Cardiac fibroblast (primary cell): ENCODE results near the gene LIMS1.

ENCODE experiments used
- DNase-seq, 2 donors: peaks; one replicate each; pipeline versions ENCODE4 v3.0.0 to v3.0.0-alpha.2; 2010; ENCODE audit warnings: low read depth in 2 of 2
- H3K4me3 ChIP-seq, 2 donors: replicated peaks in 1 of 2; 1 replicate in 1 of 2; 2 replicates in 1 of 2; pipeline ENCODE4 v1.5.1; 2011; ENCODE audit warnings: low read depth in 2 of 2, low read length in 2 of 2, mild to moderate bottlenecking in 2 of 2, moderate library complexity in 1 of 2
- CTCF ChIP-seq: IDR thresholded peaks from one replicate; pipeline ENCODE4 v1.5.1; 2011; ENCODE audit warnings: low read depth, mild to moderate bottlenecking, low read length, inconsistent platforms

Gene LIMS1

GRCh38 chr2:108541451-108541850 is 7.2 kb downstream of the LIMS1 start:
- TF ChIP-seq CTCF, result no peak
- H3K4me3 ChIP-seq, result no peak overlapping the region
- DNase-seq, result no peak

GRCh38 chr2:108542071-108542470 is 7.8 kb downstream of the LIMS1 start:
- H3K4me3 ChIP-seq, result no peak overlapping the region
- TF ChIP-seq CTCF, result no peak
- DNase-seq, result peak; percentile 68 to 71

GRCh38 chr2:108547606-108548005 is 13.3 kb downstream of the LIMS1 start:
- no peak overlapping the region for H3K4me3 ChIP-seq
- DNase-seq, result no peak
- TF ChIP-seq CTCF, result no peak

GRCh38 chr2:108548208-108549003 is 14.1 kb downstream of the LIMS1 start:
- H3K4me3 ChIP-seq, result no peak overlapping the region
- DNase-seq, result peak; percentile 81 to 85
- TF ChIP-seq CTCF, result no peak

GRCh38 chr2:108552566-108552965 is 18.3 kb downstream of the LIMS1 start:
- H3K4me3 ChIP-seq, result no peak overlapping the region
- TF ChIP-seq CTCF, result no peak
- DNase-seq, result no peak

- H3K4me3 ChIP-seq, result no peak overlapping the region
- TF ChIP-seq CTCF, result no peak
- DNase-seq, result peak in 1 of 2 donors; percentile 25
Measured at GRCh38 chr2:108553209-108553919, 19.1 kb downstream of the LIMS1 start.
